ENCODE data around the gene CDH4.

DNA sequence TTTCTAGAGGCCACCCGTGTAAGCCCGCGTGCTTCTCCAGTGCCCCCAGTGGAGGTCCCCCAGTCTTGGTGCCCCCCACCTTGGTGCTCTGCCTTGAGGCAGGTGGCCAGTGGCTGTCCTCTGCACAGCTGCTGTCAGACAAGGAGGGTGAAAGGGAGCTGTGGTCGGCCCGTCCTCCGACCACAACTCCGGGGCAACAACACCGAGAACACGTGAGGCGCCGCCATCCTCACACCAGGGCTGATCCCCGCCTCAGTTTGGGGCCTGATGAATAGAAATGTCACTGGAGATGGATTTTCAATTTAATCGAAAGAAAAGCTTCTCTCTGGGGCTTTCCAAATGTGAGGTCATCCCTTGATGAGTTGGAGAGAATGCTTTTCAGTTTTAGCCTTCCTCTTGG is 304.6 kb downstream of the CDH4 start:
- TF ChIP-seq POLR2A (IDR thresholded peaks at IDR 0.05; ENCODE audit: low read length) (no peak), GATA1 (IDR thresholded peaks at IDR 0.05; ENCODE audit: low read depth, low read length) (no peak)
